ENCODE measurements around the gene SRRM2.

The SRRM2 gene

DNA sequence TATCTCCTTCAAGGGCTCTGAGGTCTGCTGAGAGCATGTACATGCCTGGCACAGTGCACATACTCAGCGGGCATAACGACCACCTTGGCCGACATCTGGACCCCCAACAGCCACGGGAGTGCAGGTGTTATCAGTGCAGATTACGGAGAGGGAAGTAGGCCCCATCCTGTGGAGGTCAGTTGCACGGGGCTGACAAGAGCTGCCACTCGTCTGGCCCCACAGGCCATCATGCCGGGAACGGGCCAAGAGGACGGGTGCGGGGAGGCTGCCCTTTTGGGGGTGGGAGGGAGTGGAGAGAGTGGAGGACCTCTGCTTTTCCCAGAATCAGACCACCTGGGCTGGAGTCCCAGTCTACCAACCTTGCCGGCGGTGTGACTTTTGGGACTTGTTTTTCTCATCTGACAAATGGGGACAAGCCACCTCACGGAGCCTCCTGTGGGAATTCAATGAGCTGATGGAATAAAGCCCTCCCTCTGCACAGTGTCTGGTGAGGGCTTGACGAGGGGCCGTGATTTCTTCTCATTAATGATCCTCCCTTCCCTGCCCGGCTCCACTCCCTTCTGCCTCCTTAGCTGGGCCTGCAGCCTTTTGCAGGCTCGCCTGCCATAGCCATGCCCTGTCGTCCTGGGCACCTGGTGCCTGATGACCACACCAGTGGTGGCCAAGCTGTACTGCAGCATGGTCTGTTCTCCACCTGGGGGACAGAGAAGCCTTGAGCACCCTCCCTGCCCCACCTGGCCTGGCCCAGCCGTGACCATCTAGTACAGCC, 30.3 kb downstream of the SRRM2 start:
- Histone ChIP-seq H3K9ac (ENCODE audit: low read length in 5 of 5) (no peak overlapping the region), H3K9me3 (ENCODE audit: control insufficient read depth in 5 of 5, low read length in 5 of 5) (no peaks in the 10 kb centered on the region), H3K27me3 (ENCODE audit: control insufficient read depth in 5 of 5, insufficient read depth in 4 of 5, low read length in 5 of 5) (peaks cover 31 to 48% (median 38%) of the 10 kb centered on the region in 5 donors), H3K27ac (ENCODE audit: low read depth, low read length) (no peak overlapping the region), H3K36me3 (ENCODE audit: control insufficient read depth in 5 of 5, insufficient read depth in 5 of 5, low read length in 5 of 5) (no peaks in the 10 kb centered on the region), H3K4me1 (ENCODE audit: control insufficient read depth in 5 of 5, insufficient read depth in 5 of 5, low read length in 5 of 5) (peaks cover 2 to 23% (median 22%) of the 10 kb centered on the region in 5 donors), H3K4me3 (ENCODE audit: low read depth in 1 of 5, low read length in 5 of 5) (no peak overlapping the region)

DNA sequence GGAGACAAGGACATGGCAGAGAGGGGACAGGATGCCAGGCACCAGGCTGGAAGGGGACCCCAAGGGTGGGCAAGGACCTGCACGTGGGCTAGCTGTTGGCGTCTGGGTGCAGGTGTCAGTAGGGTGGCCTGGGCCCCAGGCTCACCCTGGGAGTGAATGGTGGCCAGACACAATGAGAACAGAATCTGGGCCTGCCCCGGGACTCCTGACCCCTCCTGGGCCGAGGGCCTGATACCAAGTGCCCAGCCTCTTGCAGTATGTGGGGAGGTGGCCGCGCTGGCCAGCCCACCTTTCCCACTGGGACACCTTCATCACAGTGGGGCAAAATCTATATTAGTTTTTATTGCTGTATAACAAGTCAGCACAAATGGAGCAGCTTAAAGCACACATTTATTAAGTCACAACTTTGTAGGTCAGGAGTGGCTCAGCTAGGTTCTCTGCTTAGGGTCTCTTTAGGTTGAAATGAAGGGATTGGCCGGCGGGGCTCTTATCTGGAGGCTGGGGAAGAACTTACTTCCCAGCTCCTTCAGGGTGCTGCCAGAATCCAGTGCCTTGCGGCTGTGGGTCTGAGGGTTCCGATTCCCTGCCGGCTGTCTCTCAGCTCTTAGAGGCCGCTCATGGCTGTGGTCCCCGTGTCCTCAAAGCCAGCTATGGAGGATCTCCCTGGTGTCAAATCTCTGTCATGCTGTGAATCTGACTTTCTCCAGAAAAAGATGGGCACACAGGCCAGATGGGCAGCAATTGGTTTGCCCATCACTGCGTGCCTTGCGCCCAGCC, 31.3 kb downstream of the SRRM2 start:
- H3K9ac ChIP-seq (ENCODE audit: low read length in 5 of 5): no peak overlapping the region
- H3K36me3 ChIP-seq (ENCODE audit: control insufficient read depth in 5 of 5, insufficient read depth in 5 of 5, low read length in 5 of 5): no peaks in the 10 kb centered on the region
- no peak overlapping the region for H3K4me3 ChIP-seq (ENCODE audit: low read depth in 1 of 5, low read length in 5 of 5)
- H3K27ac ChIP-seq (ENCODE audit: low read depth, low read length): no peak overlapping the region
- peaks cover 0 to 13% (median 12%) of the 10 kb centered on the region in 5 donors for H3K4me1 ChIP-seq (ENCODE audit: control insufficient read depth in 5 of 5, insufficient read depth in 5 of 5, low read length in 5 of 5)
- H3K9me3 ChIP-seq (ENCODE audit: control insufficient read depth in 5 of 5, low read length in 5 of 5): no peaks in the 10 kb centered on the region
- peaks cover 34 to 52% (median 47%) of the 10 kb centered on the region in 5 donors for H3K27me3 ChIP-seq (ENCODE audit: control insufficient read depth in 5 of 5, insufficient read depth in 4 of 5, low read length in 5 of 5)

DNA sequence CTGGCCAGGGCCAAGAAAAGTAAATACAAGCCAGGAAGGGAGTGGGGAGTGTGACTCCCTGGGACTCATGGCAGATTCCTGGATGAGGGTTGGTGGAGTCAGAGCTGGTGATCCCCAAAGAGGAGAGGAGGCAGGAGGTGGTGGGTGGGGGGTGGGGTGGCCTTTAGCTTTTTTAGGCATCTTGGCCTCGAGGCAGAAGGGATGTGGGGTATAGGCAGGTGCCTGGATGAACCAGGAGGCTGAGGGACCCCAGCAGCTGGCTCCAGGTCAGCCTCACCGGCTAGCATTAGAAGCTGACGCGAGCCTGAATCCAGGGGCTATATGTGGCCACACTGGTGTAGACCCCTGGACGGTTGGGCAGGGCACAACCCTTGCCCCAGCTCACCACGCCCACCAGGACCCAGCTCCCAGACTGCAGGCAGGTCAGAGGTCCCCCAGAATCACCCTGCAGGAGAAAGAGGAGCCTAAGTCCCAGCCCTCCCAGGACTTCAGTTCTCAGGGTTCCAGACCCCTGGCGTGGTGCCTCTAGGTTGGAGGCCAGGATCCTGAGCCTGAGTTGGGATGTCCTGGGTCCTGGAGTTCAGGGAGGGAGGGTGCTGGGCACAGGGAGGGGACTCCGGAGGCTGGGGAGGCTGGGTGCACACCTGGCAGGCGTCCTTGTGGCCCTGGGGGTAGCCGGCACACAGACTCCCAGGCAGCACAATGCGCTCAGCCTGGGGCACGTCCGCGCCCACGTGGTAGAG, 32.1 kb downstream of the SRRM2 start:
- H3K9ac ChIP-seq (ENCODE audit: low read length in 5 of 5): peak overlapping the region in 1 of 5 donors; percentile 28
- peaks cover 34 to 55% (median 51%) of the 10 kb centered on the region in 5 donors for H3K27me3 ChIP-seq (ENCODE audit: control insufficient read depth in 5 of 5, insufficient read depth in 4 of 5, low read length in 5 of 5)
- no peak overlapping the region for H3K27ac ChIP-seq (ENCODE audit: low read depth, low read length)
- H3K4me3 ChIP-seq (ENCODE audit: low read depth in 1 of 5, low read length in 5 of 5): peak overlapping the region in 3 of 5 donors; percentile 40 to 48 (median 41)
- H3K4me1 ChIP-seq (ENCODE audit: control insufficient read depth in 5 of 5, insufficient read depth in 5 of 5, low read length in 5 of 5): peaks cover 0 to 10% (median 8%) of the 10 kb centered on the region in 5 donors
- no peaks in the 10 kb centered on the region for H3K36me3 ChIP-seq (ENCODE audit: control insufficient read depth in 5 of 5, insufficient read depth in 5 of 5, low read length in 5 of 5)
- no peaks in the 10 kb centered on the region for H3K9me3 ChIP-seq (ENCODE audit: control insufficient read depth in 5 of 5, low read length in 5 of 5)

DNA sequence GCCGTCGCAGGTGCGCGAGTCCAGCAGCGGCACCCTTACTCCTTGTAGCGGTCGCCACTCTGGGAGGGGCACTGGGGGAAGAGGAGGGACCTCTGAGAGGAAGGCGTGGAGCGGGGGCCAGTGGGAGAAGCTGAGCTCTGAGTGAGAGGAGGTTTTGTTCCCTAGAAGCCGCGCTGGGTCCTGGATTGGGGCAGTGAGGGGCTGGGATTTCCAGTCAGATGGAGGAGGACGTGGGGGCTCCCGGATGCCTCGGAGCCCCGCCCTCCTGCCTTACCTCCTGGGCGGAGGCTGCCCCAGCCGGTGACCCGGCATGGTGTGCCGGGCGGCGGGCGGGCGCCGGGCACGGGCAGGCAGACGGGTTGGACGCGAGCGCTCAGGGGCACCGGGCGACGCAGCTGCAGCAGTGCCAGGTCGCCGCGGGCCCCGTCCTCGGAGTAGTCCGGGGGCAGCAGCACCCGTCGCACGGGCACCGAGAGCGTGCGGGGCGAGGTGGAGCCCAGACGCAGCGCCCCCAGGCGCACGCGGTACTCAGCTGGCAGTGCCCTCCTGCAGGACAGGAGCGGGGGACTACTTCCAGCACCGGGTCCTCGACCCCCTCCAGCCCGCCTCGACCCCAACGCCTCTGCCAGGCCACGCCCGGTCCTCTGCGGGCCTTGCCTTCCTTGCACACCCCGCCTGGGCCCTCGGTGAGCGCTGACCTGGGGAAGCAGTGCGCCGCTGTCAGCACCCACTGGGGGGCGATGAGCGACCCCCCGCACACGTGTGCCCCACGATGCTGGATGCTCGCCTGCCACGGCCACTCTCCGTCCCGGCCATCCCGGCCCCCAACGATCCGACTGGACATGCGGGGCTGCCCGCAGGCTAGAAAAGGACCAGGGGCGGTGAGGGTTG, 32.9 kb downstream of the SRRM2 start:
- Histone ChIP-seq H3K36me3 (ENCODE audit: control insufficient read depth in 5 of 5, insufficient read depth in 5 of 5, low read length in 5 of 5) (no peaks in the 10 kb centered on the region), H3K4me1 (ENCODE audit: control insufficient read depth in 5 of 5, insufficient read depth in 5 of 5, low read length in 5 of 5) (peaks cover 0 to 10% (median 8%) of the 10 kb centered on the region in 5 donors), H3K27me3 (ENCODE audit: control insufficient read depth in 5 of 5, insufficient read depth in 4 of 5, low read length in 5 of 5) (peaks cover 34 to 60% (median 55%) of the 10 kb centered on the region in 5 donors), H3K9me3 (ENCODE audit: control insufficient read depth in 5 of 5, low read length in 5 of 5) (no peaks in the 10 kb centered on the region), H3K9ac (ENCODE audit: low read length in 5 of 5) (peak overlapping the region in 1 of 5 donors; percentile 28), H3K4me3 (ENCODE audit: low read depth in 1 of 5, low read length in 5 of 5) (peak overlapping the region in 3 of 5 donors; percentile 40 to 48 (median 41)), H3K27ac (ENCODE audit: low read depth, low read length) (no peak overlapping the region)

DNA sequence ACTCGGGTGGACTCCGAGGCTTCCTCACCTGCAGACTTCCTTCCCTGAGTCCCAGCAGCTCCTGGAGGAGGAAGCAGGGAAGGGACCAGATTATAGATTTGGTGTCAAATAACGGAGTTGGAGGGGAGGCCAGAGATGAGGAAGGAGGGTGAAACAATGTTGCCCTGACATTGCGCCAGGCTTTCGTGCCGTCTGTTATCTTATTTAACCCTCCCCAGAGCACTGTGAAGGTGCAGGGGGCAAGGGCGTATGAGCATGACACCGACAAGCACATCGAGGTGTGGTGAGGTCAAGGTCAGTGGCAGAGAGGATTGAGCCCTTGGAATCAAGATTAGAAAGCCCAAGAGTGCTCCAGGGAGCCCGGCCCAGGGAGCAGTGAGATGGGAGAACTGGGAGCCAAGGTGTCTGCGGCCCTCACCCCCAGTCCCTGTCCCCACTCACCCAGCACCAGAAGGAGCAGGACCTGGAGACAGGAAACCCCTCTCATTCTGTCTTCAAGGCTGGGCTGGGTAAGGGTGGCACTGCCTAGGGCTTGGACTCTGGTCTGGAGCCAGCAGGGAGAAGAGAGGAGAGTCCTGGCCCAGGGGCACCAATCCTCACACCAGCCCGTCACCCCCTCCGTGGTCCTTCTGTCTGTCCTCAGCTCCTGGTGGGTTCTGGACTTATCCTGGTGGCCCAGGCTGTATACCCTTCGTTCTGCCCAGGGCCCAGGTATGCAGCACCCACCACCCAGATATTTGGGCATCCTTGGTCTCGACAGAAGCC, 33.8 kb downstream of the SRRM2 start:
- H3K9me3 ChIP-seq (ENCODE audit: control insufficient read depth in 5 of 5, low read length in 5 of 5): no peaks in the 10 kb centered on the region
- H3K9ac ChIP-seq (ENCODE audit: low read length in 5 of 5): no peak overlapping the region
- H3K4me3 ChIP-seq (ENCODE audit: low read depth in 1 of 5, low read length in 5 of 5): no peak overlapping the region
- peaks cover 0 to 10% (median 8%) of the 10 kb centered on the region in 5 donors for H3K4me1 ChIP-seq (ENCODE audit: control insufficient read depth in 5 of 5, insufficient read depth in 5 of 5, low read length in 5 of 5)
- H3K27me3 ChIP-seq (ENCODE audit: control insufficient read depth in 5 of 5, insufficient read depth in 4 of 5, low read length in 5 of 5): peaks cover 37 to 68% (median 64%) of the 10 kb centered on the region in 5 donors
- H3K27ac ChIP-seq (ENCODE audit: low read depth, low read length): no peak overlapping the region
- no peaks in the 10 kb centered on the region for H3K36me3 ChIP-seq (ENCODE audit: control insufficient read depth in 5 of 5, insufficient read depth in 5 of 5, low read length in 5 of 5)

DNA sequence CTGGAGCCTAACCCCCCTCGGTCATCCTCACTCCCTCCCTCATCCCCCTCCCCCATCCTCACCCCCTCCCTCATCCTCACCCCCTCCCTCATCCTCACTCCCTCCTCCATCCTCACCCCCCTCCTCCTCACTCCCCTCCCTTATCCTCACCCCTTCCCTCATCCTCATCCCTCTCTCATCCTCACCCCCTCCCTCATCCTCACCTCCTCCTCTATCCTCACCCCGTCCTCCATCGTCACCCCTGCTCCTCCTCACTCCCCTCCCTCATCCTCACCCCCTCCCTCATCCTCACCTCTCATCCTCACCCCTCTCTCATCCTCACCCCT, 34.4 kb downstream of the SRRM2 start:
- no peaks in the 10 kb centered on the region for H3K9me3 ChIP-seq (ENCODE audit: control insufficient read depth in 5 of 5, low read length in 5 of 5)
- no peak overlapping the region for H3K9ac ChIP-seq (ENCODE audit: low read length in 5 of 5)
- H3K36me3 ChIP-seq (ENCODE audit: control insufficient read depth in 5 of 5, insufficient read depth in 5 of 5, low read length in 5 of 5): no peaks in the 10 kb centered on the region
- H3K4me1 ChIP-seq (ENCODE audit: control insufficient read depth in 5 of 5, insufficient read depth in 5 of 5, low read length in 5 of 5): peaks cover 0 to 10% (median 8%) of the 10 kb centered on the region in 5 donors
- no peak overlapping the region for H3K4me3 ChIP-seq (ENCODE audit: low read depth in 1 of 5, low read length in 5 of 5)
- peaks cover 40 to 71% (median 67%) of the 10 kb centered on the region in 5 donors for H3K27me3 ChIP-seq (ENCODE audit: control insufficient read depth in 5 of 5, insufficient read depth in 4 of 5, low read length in 5 of 5)
- no peak overlapping the region for H3K27ac ChIP-seq (ENCODE audit: low read depth, low read length)

DNA sequence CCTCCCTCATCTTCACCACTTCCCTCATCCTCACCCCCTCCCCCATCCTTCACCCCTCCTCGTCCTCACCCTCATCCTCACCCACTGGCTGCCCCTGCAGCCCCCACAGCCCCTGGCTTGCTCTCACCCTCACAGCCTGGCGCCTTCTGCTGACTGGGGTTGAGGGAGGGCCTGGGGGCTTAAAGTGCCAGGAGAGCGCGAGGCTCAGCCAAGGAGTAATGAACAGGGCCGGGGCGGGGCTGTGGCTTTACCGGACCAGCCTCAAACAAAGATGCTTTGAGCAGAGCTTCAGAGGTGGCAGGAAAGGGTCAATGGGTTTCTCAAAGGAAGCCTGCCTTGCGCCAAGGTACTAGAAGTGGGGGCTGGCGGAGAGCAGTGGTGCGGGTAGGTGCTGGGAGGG, 35.0 kb downstream of the SRRM2 start, which contains the start of gene PRSS33:
PRSS33 (minus strand) TSS at position 155 of the 400 bp plus-strand sequence. CDS start 1,013 bp downstream, outside the sequence.
- no peaks in the 10 kb centered on the region for H3K36me3 ChIP-seq (ENCODE audit: control insufficient read depth in 5 of 5, insufficient read depth in 5 of 5, low read length in 5 of 5)
- H3K27ac ChIP-seq (ENCODE audit: low read depth, low read length): no peak within 1 kb of the TSS
- H3K4me3 ChIP-seq (ENCODE audit: low read depth in 1 of 5, low read length in 5 of 5): no peak within 1 kb of the TSS
- H3K9ac ChIP-seq (ENCODE audit: low read length in 5 of 5): no peak within 1 kb of the TSS
- H3K27me3 ChIP-seq (ENCODE audit: control insufficient read depth in 5 of 5, insufficient read depth in 4 of 5, low read length in 5 of 5): peaks cover 40 to 74% (median 67%) of the 10 kb centered on the region in 5 donors
- no peaks in the 10 kb centered on the region for H3K9me3 ChIP-seq (ENCODE audit: control insufficient read depth in 5 of 5, low read length in 5 of 5)
- peaks cover 0 to 10% (median 8%) of the 10 kb centered on the region in 5 donors for H3K4me1 ChIP-seq (ENCODE audit: control insufficient read depth in 5 of 5, insufficient read depth in 5 of 5, low read length in 5 of 5)

DNA sequence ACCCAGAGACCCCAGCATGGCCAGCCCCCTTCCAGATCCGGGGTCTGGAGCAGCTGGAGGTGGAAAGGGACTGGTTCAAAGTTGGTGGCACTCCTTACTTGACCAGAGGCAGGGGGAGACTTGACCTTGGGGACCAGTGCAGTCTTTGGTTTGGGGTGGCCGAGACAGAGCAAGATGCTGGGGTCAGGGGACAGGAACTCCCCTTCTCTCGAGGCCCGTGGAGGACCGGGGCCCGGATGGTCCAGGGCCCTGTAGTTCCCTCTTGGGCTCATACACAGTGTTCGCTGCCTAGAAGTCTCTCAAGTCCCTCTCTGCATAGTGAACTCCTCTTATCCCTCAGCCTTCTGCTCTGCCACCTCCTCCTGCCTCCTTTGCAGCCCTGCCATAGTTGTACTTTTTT, 35.5 kb downstream of the SRRM2 start:
- peaks cover 0 to 10% (median 8%) of the 10 kb centered on the region in 5 donors for H3K4me1 ChIP-seq (ENCODE audit: control insufficient read depth in 5 of 5, insufficient read depth in 5 of 5, low read length in 5 of 5)
- H3K36me3 ChIP-seq (ENCODE audit: control insufficient read depth in 5 of 5, insufficient read depth in 5 of 5, low read length in 5 of 5): no peaks in the 10 kb centered on the region
- H3K9ac ChIP-seq (ENCODE audit: low read length in 5 of 5): no peak overlapping the region
- peaks cover 38 to 72% (median 64%) of the 10 kb centered on the region in 5 donors for H3K27me3 ChIP-seq (ENCODE audit: control insufficient read depth in 5 of 5, insufficient read depth in 4 of 5, low read length in 5 of 5)
- no peak overlapping the region for H3K27ac ChIP-seq (ENCODE audit: low read depth, low read length)
- H3K4me3 ChIP-seq (ENCODE audit: low read depth in 1 of 5, low read length in 5 of 5): no peak overlapping the region
- H3K9me3 ChIP-seq (ENCODE audit: control insufficient read depth in 5 of 5, low read length in 5 of 5): no peaks in the 10 kb centered on the region
